WTC11 (cell line): ENCODE measurements around the gene USF2. TPM values are rescaled to one million over a fixed set of nuclear protein-coding genes. Genes with fewer than 3 reads are reported as not detected.

Experiments
- CREM ChIP-seq: sonication (generic); formaldehyde crosslinking; IDR thresholded peaks from 2 replicates; pipeline ENCODE4 v1.8.1; 2022; ENCODE audit warnings: mild to moderate bottlenecking, missing genetic modification reagents, moderate library complexity
- FOXJ3 ChIP-seq: sonication (generic); formaldehyde crosslinking; IDR thresholded peaks from 2 replicates; pipeline ENCODE4 v1.9.0; 2021; ENCODE audit warnings: missing genetic modification reagents, mild to moderate bottlenecking, borderline replicate concordance
- HMGA2 ChIP-seq: fragments of 250-450 bp; sonication (Bioruptor Pico); IDR thresholded peaks from 2 replicates; pipeline ENCODE4 v1.4.0; 2021; ENCODE audit warnings: mild to moderate bottlenecking, moderate library complexity
- JAZF1 ChIP-seq: fragments of 250-450 bp; sonication (Bioruptor Pico); IDR thresholded peaks from 2 replicates; pipeline ENCODE4 v1.9.0; 2021; ENCODE audit warnings: moderate library complexity, mild to moderate bottlenecking, inconsistent platforms
- KAT7 ChIP-seq: sonication (generic); formaldehyde crosslinking; IDR thresholded peaks from 2 replicates; pipeline ENCODE4 v1.8.1; 2023; ENCODE audit warnings: missing genetic modification reagents, mild to moderate bottlenecking, borderline replicate concordance
- MXD4 ChIP-seq: fragments of 250-450 bp; sonication (Bioruptor Pico); IDR thresholded peaks from 2 replicates; pipeline ENCODE4 v1.8.0; 2021; ENCODE audit warnings: mild to moderate bottlenecking, moderate library complexity, borderline replicate concordance
- MYBL2 ChIP-seq: sonication (generic); formaldehyde crosslinking; IDR thresholded peaks from 2 replicates; pipeline ENCODE4 v1.8.1; 2023; ENCODE audit warnings: mild to moderate bottlenecking, moderate library complexity, missing genetic modification reagents
- NFE2L1 ChIP-seq: sonication (generic); formaldehyde crosslinking; IDR thresholded peaks from 2 replicates; pipeline ENCODE4 v1.8.1; 2023; ENCODE audit warnings: missing genetic modification reagents
- RELA ChIP-seq: sonication (generic); formaldehyde crosslinking; IDR thresholded peaks from 2 replicates; pipeline ENCODE4 v1.8.1; 2022; ENCODE audit warnings: missing genetic modification reagents, mild to moderate bottlenecking, borderline replicate concordance
- SMAD3 ChIP-seq: sonication (generic); formaldehyde crosslinking; IDR thresholded peaks from 2 replicates; pipeline ENCODE4 v1.8.0; 2022; ENCODE audit warnings: missing genetic modification reagents, mild to moderate bottlenecking, borderline replicate concordance
- ZNF138 ChIP-seq: sonication (generic); formaldehyde crosslinking; conservative IDR thresholded peaks from 2 replicates; pipeline ENCODE4 v1.8.1; 2022; ENCODE audit warnings: mild to moderate bottlenecking, moderate library complexity, missing genetic modification reagents
- ZNF416 ChIP-seq: fragments of 250-450 bp; sonication (Bioruptor Pico); IDR thresholded peaks from 2 replicates; pipeline ENCODE4 v1.9.0; 2021; ENCODE audit warnings: mild to moderate bottlenecking, inconsistent platforms
- total RNA-seq: library from RNA; stranded (reverse); gene quantifications from 3 replicates; pipeline ENCODE4 v1.2.3, GENCODE V29; 2021
- TF ChIP-seq, protein P1 (sequence below): sonication (generic); formaldehyde crosslinking; IDR thresholded peaks from 2 replicates; pipeline ENCODE4 v1.8.1; 2022; ENCODE audit warnings: mild to moderate bottlenecking, missing genetic modification reagents, moderate library complexity, borderline replicate concordance
- TF ChIP-seq, protein P2 (sequence below): sonication (generic); formaldehyde crosslinking; conservative IDR thresholded peaks from 2 replicates; pipeline ENCODE4 v1.8.1; 2022; ENCODE audit warnings: mild to moderate bottlenecking, missing genetic modification reagents
- TF ChIP-seq, protein P3 (sequence below): sonication (generic); formaldehyde crosslinking; IDR thresholded peaks from 2 replicates; pipeline ENCODE4 v1.8.1; 2022; ENCODE audit warnings: mild to moderate bottlenecking, moderate library complexity, missing genetic modification reagents
- TF ChIP-seq, protein P4 (sequence below): sonication (generic); formaldehyde crosslinking; IDR thresholded peaks from 2 replicates; pipeline ENCODE4 v1.8.0; 2023; ENCODE audit warnings: missing genetic modification reagents, mild to moderate bottlenecking, borderline replicate concordance
- TF ChIP-seq, protein P5 (sequence below): sonication (generic); formaldehyde crosslinking; IDR thresholded peaks from 2 replicates; pipeline ENCODE4 v1.8.0; 2023; ENCODE audit warnings: missing genetic modification reagents
- TF ChIP-seq, protein P6 (sequence below): fragments of 250-450 bp; sonication (Bioruptor Pico); IDR thresholded peaks from 2 replicates; pipeline ENCODE4 v1.9.0; 2021; ENCODE audit warnings: moderate library complexity, mild to moderate bottlenecking, inconsistent platforms, borderline replicate concordance
- TF ChIP-seq, protein P7 (sequence below): sonication (generic); formaldehyde crosslinking; IDR thresholded peaks from 2 replicates; pipeline ENCODE4 v1.8.0; 2022; ENCODE audit warnings: mild to moderate bottlenecking, missing genetic modification reagents
- TF ChIP-seq, protein P8 (sequence below): sonication (generic); formaldehyde crosslinking; IDR thresholded peaks from 2 replicates; pipeline ENCODE4 v1.8.0; 2022; ENCODE audit warnings: missing genetic modification reagents
- TF ChIP-seq, protein P9 (sequence below): sonication (generic); formaldehyde crosslinking; IDR thresholded peaks from 2 replicates; pipeline ENCODE4 v1.8.0; 2022; ENCODE audit warnings: mild to moderate bottlenecking, missing genetic modification reagents

Gene USF2
- total RNA-seq, 1 experiment from 2014 or later, result 109 TPM

DNA sequence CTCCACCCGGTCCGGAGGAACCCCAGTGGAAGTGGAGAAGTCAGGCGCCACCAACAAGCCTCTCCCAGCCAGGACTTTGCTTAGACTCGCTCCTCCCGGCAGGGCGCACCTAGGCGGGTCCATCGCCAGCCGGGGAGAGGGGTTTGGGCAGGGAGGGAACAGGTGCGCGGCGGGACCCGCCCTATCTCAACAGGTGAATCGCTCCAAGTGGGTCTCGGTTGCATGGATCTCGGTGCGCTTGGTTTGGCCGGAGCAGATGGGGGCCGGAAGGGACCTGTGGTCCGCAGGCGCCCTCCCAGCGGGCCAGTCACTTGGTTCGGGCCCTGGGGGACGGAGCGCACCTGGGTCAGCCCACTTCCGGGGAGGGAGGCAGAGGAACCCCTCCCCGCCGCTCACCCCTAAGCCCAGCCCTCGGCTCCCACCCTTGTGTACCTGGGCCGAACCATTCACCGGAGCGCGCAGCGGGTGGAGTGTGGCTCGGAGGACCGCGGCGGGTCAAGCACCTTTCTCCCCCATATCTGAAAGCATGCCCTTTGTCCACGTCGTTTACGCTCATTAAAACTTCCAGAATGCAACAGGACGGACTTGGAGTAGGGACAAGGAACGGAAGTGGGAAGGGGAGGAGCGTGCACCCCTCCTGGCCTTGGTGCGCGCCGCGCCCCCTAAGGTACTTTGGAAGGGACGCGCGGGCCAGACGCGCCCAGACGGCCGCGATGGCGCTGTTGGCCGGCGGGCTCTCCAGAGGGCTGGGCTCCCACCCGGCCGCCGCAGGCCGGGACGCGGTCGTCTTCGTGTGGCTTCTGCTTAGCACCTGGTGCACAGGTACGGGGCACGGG is 20.2 kb upstream of the USF2 start, which contains the start of gene LSR (continued):
- TF ChIP-seq, protein P1, sequence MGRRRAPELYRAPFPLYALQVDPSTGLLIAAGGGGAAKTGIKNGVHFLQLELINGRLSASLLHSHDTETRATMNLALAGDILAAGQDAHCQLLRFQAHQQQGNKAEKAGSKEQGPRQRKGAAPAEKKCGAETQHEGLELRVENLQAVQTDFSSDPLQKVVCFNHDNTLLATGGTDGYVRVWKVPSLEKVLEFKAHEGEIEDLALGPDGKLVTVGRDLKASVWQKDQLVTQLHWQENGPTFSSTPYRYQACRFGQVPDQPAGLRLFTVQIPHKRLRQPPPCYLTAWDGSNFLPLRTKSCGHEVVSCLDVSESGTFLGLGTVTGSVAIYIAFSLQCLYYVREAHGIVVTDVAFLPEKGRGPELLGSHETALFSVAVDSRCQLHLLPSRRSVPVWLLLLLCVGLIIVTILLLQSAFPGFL (CRISPR knock-in tag), result no peak
- no peak for TF ChIP-seq RELA (CRISPR knock-in tag)
- TF ChIP-seq, protein P2, sequence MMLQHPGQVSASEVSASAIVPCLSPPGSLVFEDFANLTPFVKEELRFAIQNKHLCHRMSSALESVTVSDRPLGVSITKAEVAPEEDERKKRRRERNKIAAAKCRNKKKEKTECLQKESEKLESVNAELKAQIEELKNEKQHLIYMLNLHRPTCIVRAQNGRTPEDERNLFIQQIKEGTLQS (CRISPR knock-in tag), result no peak
- no peak for TF ChIP-seq MXD4 (CRISPR knock-in tag)
- TF ChIP-seq, protein P3, sequence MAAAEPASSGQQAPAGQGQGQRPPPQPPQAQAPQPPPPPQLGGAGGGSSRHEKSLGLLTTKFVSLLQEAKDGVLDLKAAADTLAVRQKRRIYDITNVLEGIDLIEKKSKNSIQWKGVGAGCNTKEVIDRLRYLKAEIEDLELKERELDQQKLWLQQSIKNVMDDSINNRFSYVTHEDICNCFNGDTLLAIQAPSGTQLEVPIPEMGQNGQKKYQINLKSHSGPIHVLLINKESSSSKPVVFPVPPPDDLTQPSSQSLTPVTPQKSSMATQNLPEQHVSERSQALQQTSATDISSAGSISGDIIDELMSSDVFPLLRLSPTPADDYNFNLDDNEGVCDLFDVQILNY, result peak; percentile 93
- no peak for TF ChIP-seq NFE2L1 (CRISPR knock-in tag)
- TF ChIP-seq, protein P4, sequence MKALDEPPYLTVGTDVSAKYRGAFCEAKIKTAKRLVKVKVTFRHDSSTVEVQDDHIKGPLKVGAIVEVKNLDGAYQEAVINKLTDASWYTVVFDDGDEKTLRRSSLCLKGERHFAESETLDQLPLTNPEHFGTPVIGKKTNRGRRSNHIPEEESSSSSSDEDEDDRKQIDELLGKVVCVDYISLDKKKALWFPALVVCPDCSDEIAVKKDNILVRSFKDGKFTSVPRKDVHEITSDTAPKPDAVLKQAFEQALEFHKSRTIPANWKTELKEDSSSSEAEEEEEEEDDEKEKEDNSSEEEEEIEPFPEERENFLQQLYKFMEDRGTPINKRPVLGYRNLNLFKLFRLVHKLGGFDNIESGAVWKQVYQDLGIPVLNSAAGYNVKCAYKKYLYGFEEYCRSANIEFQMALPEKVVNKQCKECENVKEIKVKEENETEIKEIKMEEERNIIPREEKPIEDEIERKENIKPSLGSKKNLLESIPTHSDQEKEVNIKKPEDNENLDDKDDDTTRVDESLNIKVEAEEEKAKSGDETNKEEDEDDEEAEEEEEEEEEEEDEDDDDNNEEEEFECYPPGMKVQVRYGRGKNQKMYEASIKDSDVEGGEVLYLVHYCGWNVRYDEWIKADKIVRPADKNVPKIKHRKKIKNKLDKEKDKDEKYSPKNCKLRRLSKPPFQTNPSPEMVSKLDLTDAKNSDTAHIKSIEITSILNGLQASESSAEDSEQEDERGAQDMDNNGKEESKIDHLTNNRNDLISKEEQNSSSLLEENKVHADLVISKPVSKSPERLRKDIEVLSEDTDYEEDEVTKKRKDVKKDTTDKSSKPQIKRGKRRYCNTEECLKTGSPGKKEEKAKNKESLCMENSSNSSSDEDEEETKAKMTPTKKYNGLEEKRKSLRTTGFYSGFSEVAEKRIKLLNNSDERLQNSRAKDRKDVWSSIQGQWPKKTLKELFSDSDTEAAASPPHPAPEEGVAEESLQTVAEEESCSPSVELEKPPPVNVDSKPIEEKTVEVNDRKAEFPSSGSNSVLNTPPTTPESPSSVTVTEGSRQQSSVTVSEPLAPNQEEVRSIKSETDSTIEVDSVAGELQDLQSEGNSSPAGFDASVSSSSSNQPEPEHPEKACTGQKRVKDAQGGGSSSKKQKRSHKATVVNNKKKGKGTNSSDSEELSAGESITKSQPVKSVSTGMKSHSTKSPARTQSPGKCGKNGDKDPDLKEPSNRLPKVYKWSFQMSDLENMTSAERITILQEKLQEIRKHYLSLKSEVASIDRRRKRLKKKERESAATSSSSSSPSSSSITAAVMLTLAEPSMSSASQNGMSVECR, result peak; percentile 78
- peak; percentile 72 for TF ChIP-seq CREM
- TF ChIP-seq KAT7 (CRISPR knock-in tag), result no peak
- TF ChIP-seq JAZF1 (CRISPR knock-in tag), result no peak
- TF ChIP-seq MYBL2 (CRISPR knock-in tag), result peak; percentile 39
- peak; percentile 89 for TF ChIP-seq ZNF416
- TF ChIP-seq FOXJ3 (CRISPR knock-in tag), result no peak
- TF ChIP-seq, protein P5, sequence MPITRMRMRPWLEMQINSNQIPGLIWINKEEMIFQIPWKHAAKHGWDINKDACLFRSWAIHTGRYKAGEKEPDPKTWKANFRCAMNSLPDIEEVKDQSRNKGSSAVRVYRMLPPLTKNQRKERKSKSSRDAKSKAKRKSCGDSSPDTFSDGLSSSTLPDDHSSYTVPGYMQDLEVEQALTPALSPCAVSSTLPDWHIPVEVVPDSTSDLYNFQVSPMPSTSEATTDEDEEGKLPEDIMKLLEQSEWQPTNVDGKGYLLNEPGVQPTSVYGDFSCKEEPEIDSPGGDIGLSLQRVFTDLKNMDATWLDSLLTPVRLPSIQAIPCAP (CRISPR knock-in tag), result peak; percentile 76
- TF ChIP-seq, protein P6, sequence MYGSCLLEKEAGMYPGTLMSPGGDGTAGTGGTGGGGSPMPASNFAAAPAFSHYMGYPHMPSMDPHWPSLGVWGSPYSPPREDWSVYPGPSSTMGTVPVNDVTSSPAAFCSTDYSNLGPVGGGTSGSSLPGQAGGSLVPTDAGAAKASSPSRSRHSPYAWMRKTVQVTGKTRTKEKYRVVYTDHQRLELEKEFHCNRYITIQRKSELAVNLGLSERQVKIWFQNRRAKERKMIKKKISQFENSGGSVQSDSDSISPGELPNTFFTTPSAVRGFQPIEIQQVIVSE, result no peak
- TF ChIP-seq, protein P7, sequence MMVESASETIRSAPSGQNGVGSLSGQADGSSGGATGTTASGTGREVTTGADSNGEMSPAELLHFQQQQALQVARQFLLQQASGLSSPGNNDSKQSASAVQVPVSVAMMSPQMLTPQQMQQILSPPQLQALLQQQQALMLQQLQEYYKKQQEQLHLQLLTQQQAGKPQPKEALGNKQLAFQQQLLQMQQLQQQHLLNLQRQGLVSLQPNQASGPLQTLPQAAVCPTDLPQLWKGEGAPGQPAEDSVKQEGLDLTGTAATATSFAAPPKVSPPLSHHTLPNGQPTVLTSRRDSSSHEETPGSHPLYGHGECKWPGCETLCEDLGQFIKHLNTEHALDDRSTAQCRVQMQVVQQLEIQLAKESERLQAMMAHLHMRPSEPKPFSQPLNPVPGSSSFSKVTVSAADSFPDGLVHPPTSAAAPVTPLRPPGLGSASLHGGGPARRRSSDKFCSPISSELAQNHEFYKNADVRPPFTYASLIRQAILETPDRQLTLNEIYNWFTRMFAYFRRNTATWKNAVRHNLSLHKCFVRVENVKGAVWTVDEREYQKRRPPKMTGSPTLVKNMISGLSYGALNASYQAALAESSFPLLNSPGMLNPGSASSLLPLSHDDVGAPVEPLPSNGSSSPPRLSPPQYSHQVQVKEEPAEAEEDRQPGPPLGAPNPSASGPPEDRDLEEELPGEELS (CRISPR knock-in tag), result peak; percentile 90
- TF ChIP-seq HMGA2 (CRISPR knock-in tag), result no peak
- TF ChIP-seq, protein P8, sequence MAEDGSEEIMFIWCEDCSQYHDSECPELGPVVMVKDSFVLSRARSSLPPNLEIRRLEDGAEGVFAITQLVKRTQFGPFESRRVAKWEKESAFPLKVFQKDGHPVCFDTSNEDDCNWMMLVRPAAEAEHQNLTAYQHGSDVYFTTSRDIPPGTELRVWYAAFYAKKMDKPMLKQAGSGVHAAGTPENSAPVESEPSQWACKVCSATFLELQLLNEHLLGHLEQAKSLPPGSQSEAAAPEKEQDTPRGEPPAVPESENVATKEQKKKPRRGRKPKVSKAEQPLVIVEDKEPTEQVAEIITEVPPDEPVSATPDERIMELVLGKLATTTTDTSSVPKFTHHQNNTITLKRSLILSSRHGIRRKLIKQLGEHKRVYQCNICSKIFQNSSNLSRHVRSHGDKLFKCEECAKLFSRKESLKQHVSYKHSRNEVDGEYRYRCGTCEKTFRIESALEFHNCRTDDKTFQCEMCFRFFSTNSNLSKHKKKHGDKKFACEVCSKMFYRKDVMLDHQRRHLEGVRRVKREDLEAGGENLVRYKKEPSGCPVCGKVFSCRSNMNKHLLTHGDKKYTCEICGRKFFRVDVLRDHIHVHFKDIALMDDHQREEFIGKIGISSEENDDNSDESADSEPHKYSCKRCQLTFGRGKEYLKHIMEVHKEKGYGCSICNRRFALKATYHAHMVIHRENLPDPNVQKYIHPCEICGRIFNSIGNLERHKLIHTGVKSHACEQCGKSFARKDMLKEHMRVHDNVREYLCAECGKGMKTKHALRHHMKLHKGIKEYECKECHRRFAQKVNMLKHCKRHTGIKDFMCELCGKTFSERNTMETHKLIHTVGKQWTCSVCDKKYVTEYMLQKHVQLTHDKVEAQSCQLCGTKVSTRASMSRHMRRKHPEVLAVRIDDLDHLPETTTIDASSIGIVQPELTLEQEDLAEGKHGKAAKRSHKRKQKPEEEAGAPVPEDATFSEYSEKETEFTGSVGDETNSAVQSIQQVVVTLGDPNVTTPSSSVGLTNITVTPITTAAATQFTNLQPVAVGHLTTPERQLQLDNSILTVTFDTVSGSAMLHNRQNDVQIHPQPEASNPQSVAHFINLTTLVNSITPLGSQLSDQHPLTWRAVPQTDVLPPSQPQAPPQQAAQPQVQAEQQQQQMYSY, result peak; percentile 97; the same call in 1 of the 2 replicates
- TF ChIP-seq, protein P9, sequence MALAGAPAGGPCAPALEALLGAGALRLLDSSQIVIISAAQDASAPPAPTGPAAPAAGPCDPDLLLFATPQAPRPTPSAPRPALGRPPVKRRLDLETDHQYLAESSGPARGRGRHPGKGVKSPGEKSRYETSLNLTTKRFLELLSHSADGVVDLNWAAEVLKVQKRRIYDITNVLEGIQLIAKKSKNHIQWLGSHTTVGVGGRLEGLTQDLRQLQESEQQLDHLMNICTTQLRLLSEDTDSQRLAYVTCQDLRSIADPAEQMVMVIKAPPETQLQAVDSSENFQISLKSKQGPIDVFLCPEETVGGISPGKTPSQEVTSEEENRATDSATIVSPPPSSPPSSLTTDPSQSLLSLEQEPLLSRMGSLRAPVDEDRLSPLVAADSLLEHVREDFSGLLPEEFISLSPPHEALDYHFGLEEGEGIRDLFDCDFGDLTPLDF, result no peak
- TF ChIP-seq ZNF138 (CRISPR knock-in tag), result no peak
- peak; percentile 76; the same call in 1 of the 2 replicates for TF ChIP-seq SMAD3
- TF ChIP-seq, all 79 proteins: peak for 36
